ENCODE results near the gene FAM50B.

FAM50B gene, protein sequence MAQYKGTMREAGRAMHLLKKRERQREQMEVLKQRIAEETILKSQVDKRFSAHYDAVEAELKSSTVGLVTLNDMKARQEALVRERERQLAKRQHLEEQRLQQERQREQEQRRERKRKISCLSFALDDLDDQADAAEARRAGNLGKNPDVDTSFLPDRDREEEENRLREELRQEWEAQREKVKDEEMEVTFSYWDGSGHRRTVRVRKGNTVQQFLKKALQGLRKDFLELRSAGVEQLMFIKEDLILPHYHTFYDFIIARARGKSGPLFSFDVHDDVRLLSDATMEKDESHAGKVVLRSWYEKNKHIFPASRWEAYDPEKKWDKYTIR

DNA sequence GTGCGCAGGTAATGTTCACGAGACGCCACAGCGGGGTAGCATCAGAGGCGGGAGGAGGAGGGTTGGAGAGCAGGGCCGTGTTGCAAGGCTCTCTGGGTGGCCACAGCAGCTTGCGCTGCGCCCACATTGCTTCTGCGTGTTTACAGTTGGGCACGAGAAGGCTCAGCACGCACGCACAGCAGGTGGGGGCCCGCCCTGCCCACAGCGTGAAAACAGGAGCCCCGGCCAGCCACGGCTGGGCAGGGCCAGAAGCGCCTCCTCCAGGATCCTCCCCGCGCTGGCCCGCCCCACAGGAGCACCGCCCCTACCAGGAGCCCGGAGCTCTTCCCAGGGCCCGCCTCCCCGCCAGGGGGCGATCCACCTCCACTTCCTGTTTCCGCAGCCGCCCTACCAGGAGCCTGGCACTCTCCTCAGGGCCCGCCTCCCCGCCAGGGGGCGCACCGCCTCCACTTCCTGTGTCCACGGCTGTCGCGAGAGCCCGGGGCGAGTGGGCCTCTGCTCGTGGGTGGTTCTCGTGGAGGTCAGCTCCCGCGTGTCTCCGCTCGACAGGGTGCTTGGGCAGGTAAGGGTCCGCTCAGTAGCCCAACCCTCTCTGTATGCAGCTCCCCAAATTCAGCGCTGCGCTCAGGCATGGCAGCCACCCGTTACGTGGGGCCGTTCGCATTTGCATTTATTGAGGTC lies at the start of gene FAM50B:
Gene FAM50B, plus strand, starts transcription at position 449 of the 681 bp plus-strand sequence. CDS start 439 bp downstream, outside the sequence.
- peak; percentile 85 for DNase-seq

DNA sequence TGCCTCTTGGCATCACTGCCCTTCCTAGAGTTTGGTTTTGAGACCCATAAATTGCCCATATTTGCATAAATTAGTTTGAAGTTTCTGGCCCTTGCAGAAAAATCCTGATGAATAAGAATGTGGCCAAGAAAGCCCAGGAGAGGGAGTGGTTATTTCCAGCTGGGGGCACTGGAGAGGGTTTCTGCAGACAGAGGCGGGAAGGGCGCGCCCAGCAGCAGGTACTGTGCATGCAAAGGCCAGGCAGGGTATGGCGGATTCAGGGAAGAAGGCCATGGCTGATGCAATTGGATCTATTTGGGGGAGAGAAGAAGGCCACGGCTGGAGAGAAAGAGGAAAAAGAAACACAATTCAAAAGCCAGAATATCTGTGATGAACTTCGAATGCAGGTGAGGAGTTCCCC lies 49.5 kb upstream of the FAM50B start:
- no peak for DNase-seq

DNA sequence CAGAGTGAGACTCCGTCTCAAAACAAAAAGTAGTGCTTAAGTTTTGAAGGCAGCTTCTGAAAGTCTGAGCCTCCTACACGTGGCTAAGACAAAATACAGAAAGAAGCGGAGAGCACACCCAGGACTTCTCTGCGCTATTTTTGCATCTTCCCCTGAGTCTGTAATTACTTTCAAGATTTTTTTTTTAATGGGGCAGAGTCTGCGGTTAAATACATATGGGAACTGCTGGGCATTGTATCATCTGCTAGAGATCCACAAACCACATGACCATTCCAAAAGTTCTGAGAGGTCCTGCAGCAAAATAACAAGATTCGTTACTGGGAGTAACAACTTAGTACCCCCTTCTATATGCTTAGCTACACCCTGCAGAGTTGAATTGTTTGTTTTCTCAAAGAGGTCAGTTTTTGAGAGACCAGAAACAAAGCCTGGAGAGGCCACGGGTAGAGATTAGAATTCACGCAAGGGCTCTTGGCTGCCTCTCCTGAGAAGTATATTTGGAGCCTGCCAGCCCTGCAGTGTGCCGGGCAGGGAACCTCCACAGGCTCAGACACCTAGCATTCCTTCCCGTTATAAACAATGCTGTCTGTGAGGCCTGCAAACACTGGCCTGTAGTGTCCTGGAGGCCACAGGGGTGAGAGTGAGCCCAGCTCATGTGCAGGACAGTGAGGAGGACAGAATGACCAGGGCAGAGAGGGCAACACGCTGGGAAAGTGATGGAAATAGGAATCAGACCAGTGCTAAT lies 48.2 kb upstream of the FAM50B start:
- peak; percentile 71 for DNase-seq

DNA sequence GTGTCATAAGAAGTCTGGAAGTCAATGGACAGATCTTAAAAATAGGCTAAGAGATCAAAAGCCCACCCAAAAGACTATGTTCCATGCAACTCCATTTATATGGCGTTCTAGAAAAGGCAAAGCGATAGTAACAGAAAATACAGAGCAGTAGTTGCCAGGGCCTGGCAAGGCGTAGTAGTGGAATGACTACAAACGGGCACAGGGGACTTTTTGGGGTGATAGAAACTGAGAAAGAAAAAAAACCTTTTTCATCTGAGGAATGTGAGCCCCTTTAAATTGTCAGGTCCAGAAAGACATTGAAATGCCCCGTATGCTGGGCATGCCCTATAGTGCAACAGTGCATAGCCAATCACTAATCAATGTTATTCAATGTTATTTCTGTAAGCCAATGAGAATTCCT lies 47.2 kb upstream of the FAM50B start:
- DNase-seq: no peak

GRCh38 chr6:3803627-3804468 lies 45.3 kb upstream of the FAM50B start:
- DNase-seq: peak; percentile 99

DNA sequence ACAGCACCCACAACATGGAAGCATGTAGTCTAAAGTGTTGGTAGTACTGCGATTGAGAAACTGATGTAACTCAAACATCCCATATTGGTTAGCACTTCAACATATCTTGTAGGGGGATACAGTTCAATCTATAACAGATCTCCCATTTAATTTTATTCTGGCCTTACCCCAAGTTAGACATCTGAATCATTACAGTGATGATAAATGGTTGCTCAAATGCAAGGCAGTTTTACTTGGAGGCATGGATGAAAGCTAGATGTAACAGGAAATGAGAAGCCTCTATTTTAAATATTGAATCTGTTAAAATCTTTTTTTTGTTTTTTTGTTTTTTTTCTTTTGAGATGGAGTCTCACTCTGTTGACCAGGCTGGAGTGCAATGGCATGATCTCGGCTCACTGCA lies 44.2 kb upstream of the FAM50B start:
- DNase-seq: peak; percentile 81

- DNase-seq: peak; percentile 67
Observed at GRCh38 chr6:3805448-3806123, 43.6 kb upstream of the FAM50B start.

DNA sequence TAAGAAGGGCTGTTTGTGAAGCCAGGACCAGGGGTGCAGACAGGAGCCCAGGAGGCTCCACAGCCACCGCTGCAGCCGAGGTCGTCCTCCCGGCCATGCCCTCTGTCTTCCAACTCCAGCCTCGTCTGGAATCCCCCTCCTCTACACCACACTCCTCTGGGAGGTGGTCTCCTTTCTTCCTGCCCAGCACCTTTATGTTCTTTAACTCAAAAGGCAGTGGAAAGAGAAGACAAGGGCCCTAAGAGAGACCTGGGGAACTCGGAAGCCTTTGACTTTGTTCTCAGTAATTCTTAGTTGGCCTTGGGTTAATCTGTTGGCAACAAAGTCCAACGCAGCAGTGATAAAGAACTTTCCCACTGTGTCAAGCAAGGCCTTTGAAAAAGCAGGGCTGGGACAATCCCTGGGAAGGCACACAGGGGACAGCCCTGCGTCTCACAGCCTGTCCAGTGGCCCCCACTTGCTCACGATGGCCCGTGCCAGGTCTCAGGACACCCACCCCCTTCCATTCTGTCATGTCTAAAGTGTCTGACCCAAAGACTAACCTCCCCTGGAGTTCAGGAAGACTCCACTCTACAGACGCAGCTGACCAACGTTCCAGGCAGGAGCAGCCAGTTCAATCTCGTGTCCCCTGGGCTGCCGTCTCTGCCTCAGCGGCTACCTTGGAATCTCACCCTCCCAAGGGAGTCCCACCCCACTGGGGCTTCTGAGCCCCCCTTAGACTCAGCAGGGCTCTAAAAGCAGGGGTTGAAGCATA lies 42.8 kb upstream of the FAM50B start:
- no peak for DNase-seq

- no peak for DNase-seq
Observed at GRCh38 chr6:3808199-3808598, 41.0 kb upstream of the FAM50B start.

DNA sequence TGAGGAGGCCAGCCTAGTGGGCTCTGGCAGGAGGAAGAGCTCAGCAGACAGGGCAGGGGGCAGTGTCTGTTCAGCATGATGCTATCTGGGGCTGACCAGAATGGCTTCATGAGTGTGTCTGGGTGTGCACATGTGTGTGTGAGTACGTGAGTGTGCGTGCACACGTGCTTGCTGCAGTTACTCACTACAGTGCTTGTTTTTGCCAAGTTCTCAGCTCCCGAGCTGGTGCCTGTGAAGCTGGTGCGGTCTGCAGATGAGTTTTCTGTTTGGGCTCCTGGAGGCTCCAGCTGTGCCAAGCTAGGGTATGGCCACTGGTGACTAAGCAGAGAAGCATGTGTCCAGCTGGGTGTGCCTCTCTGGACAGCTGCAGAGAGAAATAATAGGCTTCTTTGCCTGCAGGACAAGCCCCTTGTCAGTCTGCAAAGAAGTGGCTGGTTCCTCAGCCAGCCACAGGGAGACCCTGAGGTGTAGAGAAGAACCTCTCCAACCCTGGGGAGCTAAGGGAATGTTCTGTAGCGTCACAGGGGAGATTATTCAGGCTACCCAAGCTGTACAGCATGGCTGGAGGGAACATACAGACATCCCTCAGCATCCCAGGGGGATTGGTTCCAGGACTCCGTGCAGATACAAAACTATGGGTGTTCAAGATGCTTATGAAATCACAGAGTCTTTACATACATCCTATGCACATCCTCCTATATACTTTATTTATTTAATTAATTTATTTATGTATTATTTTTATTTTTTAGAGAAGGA lies 40.2 kb upstream of the FAM50B start:
- DNase-seq: peak; percentile 71

- no peak for DNase-seq
Observed at GRCh38 chr6:3809515-3809891, 39.7 kb upstream of the FAM50B start.

GRCh38 chr6:3809982-3810381 lies 39.2 kb upstream of the FAM50B start:
- no peak for DNase-seq

GRCh38 chr6:3811191-3811590 lies 38.0 kb upstream of the FAM50B start:
- no peak for DNase-seq

GRCh38 chr6:3812596-3812995 lies 36.6 kb upstream of the FAM50B start:
- no peak for DNase-seq

DNA sequence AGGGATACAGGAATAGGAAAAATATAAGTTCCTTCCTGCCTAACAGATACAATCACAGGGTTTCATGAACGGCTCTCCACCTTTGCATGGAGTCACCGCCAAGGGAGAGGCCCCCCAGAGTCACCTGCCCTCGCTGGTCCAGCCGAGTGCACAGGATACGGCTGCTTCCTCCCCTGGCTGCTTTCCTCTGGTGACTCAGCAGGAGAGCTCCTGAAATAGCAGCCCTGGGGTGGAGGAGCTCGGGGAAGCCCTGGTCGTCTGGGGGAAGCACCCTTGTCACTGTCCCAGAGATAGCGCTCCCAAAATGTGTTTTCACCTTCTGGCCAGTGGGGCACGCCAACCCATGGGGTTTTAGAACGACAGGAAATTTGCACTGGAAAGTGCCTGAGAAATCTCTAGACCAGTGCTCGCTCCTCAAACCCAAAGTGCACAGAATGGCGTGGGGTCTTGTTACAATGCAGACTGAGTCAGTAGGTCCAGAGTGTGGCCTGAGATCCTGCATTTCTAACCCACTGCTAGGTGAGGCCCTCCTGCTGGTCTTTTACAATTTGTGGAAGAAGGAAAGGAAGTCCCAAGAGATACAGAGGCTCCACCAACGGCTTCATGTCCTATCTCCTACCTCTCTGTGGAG lies 35.9 kb upstream of the FAM50B start:
- DNase-seq: peak; percentile 68

DNA sequence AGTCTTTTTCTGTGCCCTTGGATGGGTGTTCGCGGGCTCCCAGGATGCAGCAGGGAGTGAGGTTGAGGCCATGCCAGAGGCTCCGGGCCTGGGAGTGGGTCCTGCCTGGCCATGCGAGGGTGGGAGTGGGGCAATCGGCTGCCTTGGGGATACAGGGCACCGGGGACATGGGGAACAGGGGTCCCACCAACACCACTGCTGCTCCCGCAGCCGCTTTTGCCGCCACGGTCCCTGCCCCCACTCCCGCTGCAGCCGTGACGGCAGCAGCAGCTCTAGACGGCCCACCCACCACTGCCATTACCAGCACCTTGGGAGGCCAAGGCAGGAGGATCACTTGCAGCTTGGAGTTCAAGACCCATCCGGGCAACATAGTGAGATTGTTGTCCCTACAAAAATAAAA lies 35.3 kb upstream of the FAM50B start:
- DNase-seq: no peak

- DNase-seq: no peak
Observed at GRCh38 chr6:3814539-3814938, 34.6 kb upstream of the FAM50B start.

GRCh38 chr6:3816251-3816650 lies 32.9 kb upstream of the FAM50B start:
- DNase-seq: no peak

- no peak for DNase-seq
Observed at GRCh38 chr6:3819161-3820110, 29.7 kb upstream of the FAM50B start.

Measured in fibroblast of skin of right biceps (primary cell).